Measurements from ENCODE around the gene KIRREL1. TPM values are rescaled to one million over a fixed set of nuclear protein-coding genes. Genes with fewer than 3 reads are reported as not detected.

Gene KIRREL1
- total RNA-seq, 1 donor, result 174 TPM

- DNase-seq (ENCODE audit: insufficient read length, low spot score, missing footprints), result no peak
- TF ChIP-seq CTCF (IDR thresholded peaks at IDR 0.05; ENCODE audit: extremely low read depth, low read depth, low read length), result no peak
- H3K79me2 ChIP-seq (ENCODE audit: insufficient read depth, low read length), result no peaks in the 10 kb centered on the region
- peaks cover 13% of the 10 kb centered on the region for H3K4me1 ChIP-seq (ENCODE audit: insufficient read depth, low read length)
- H4K20me1 ChIP-seq (ENCODE audit: insufficient read depth, low read length), result no peaks in the 10 kb centered on the region
- H3K27ac ChIP-seq (ENCODE audit: low read depth, low read length), result peak overlapping the region; percentile 71
- peak overlapping the region; percentile 100 for H2AFZ ChIP-seq (ENCODE audit: low read length)
- H3K36me3 ChIP-seq (ENCODE audit: insufficient read depth, low read length), result no peaks in the 10 kb centered on the region
- H3K9me3 ChIP-seq (ENCODE audit: low read depth, low read length), result no peaks in the 10 kb centered on the region
- peak overlapping the region; percentile 76 for H3K4me3 ChIP-seq (ENCODE audit: insufficient read depth, low read length)
- H3K4me2 ChIP-seq (ENCODE audit: insufficient read depth, low read length), result peak overlapping the region; percentile 96
- peaks cover 3% of the 10 kb centered on the region for H3K27me3 ChIP-seq (ENCODE audit: insufficient read depth, low read length)
Observed at GRCh38 chr1:158149175-158149574, 155.7 kb downstream of the KIRREL1 start.

Other genes starting within 250 kb of the KIRREL1 start
- gene FCRL2, start 216.5 kb upstream of the KIRREL1 start, total RNA-seq, result not detected in 2 replicates
- not detected in 2 replicates for gene FCRL1, start 173.5 kb upstream of the KIRREL1 start, total RNA-seq
- gene CD5L, start 151.8 kb upstream of the KIRREL1 start, total RNA-seq, result not detected in 2 replicates
- gene CD1D, start 187.2 kb downstream of the KIRREL1 start, total RNA-seq, result under 0.01 TPM in 1 of 2 replicates, not detected in the other